ENCODE measurements around the gene TBX21. TPM values are rescaled to one million over a fixed set of nuclear protein-coding genes. Genes with fewer than 3 reads are reported as not detected.

The TBX21 gene
- total RNA-seq, 8 experiments from 2014 or later, result 0.04 to 0.38 (median 0.14) TPM; not detected in 3

- H3K4me1 ChIP-seq (replicated peaks in 1 of 2), result peaks cover 12 to 13% of the 10 kb centered on the region in 2 donors
- in situ Hi-C loops (cut with MboI; ENCODE audit: low pct_unique_long_range_greater_than_20kb in 2 of 9, low sequenced_read_pairs in 9 of 9, unreplicated experiment in 9 of 9), result no loop called here
Observed at GRCh38 chr17:47702391-47702995, 30.5 kb upstream of the TBX21 start.

GRCh38 chr17:47703191-47703591, 29.8 kb upstream of the TBX21 start:
- H3K4me1 ChIP-seq (replicated peaks in 1 of 2), result peaks cover 12 to 13% of the 10 kb centered on the region in 2 donors
- 60 to 81% (median 80%) methylated on average over 2 to 6 of the region's 15 CpGs; no CpG with 5 or more reads in 7 of the 10 experiments for WGBS, 10 experiments
- ATAC-seq (replicated peaks in 6 of 8), result no peak

More at GRCh38 chr17:47702391-47702995, 30.5 kb upstream of the TBX21 start:
- ATAC-seq (replicated peaks in 6 of 8), result no peak
- Histone ChIP-seq H3K27ac (no peak overlapping the region), H3K4me3 (no peak overlapping the region)
- WGBS, 10 experiments, result 83% methylated on average over 4 of the region's 12 CpGs; no CpG with 5 or more reads in 9 of the 10 experiments

GRCh38 chr17:47703671-47704070, 29.4 kb upstream of the TBX21 start:
- Histone ChIP-seq H3K4me3 (no peak overlapping the region), H3K4me1 (replicated peaks in 1 of 2) (peaks cover 12 to 13% of the 10 kb centered on the region in 2 donors), H3K27ac (no peak overlapping the region)
- ATAC-seq (replicated peaks in 6 of 8), result no peak
- in situ Hi-C loops (cut with MboI; ENCODE audit: low pct_unique_long_range_greater_than_20kb in 2 of 9, low sequenced_read_pairs in 9 of 9, unreplicated experiment in 9 of 9), result no loop called here
- 80 to 100% (median 97%) methylated on average over 1 to 5 of the region's 5 CpGs; no CpG with 5 or more reads in 4 of the 10 experiments for WGBS, 10 experiments

More at GRCh38 chr17:47703191-47703591, 29.8 kb upstream of the TBX21 start:
- no peak overlapping the region for H3K27ac ChIP-seq
- H3K4me3 ChIP-seq, result no peak overlapping the region
- in situ Hi-C loops (cut with MboI; ENCODE audit: low pct_unique_long_range_greater_than_20kb in 2 of 9, low sequenced_read_pairs in 9 of 9, unreplicated experiment in 9 of 9), result no loop called here

GRCh38 chr17:47704116-47704515, 28.9 kb upstream of the TBX21 start:
- no peak for ATAC-seq (replicated peaks in 6 of 8)
- no peak overlapping the region for H3K4me3 ChIP-seq
- in situ Hi-C loops (cut with MboI; ENCODE audit: low pct_unique_long_range_greater_than_20kb in 2 of 9, low sequenced_read_pairs in 9 of 9, unreplicated experiment in 9 of 9), result no loop called here
- H3K4me1 ChIP-seq (replicated peaks in 1 of 2), result peaks cover 12 to 13% of the 10 kb centered on the region in 2 donors
- WGBS, 10 experiments, result 45 to 100% (median 73%) methylated on average over 2 to 5 of the region's 14 CpGs; no CpG with 5 or more reads in 7 of the 10 experiments
- no peak overlapping the region for H3K27ac ChIP-seq

GRCh38 chr17:47704736-47705135, 28.3 kb upstream of the TBX21 start:
- 47 to 82% (median 73%) methylated on average over 3 to 6 of the region's 6 CpGs; no CpG with 5 or more reads in 5 of the 10 experiments for WGBS, 10 experiments
- no peak overlapping the region for H3K4me3 ChIP-seq
- no peak for ATAC-seq (replicated peaks in 6 of 8)
- H3K27ac ChIP-seq, result no peak overlapping the region
- in situ Hi-C loops (cut with MboI; ENCODE audit: low pct_unique_long_range_greater_than_20kb in 2 of 9, low sequenced_read_pairs in 9 of 9, unreplicated experiment in 9 of 9), result no loop called here
- H3K4me1 ChIP-seq (replicated peaks in 1 of 2), result peaks cover 12 to 13% of the 10 kb centered on the region in 2 donors

GRCh38 chr17:47705536-47706530, 27.2 kb upstream of the TBX21 start:
- in situ Hi-C loops (cut with MboI; ENCODE audit: low pct_unique_long_range_greater_than_20kb in 2 of 9, low sequenced_read_pairs in 9 of 9, unreplicated experiment in 9 of 9), result no loop called here
- Histone ChIP-seq H3K4me1 (replicated peaks in 1 of 2) (peaks cover 12 to 13% of the 10 kb centered on the region in 2 donors), H3K4me3 (no peak overlapping the region), H3K27ac (no peak overlapping the region)
- ATAC-seq (replicated peaks in 6 of 8), result peak in 3 of 8 experiments; percentile 6 to 70 (median 61)
- WGBS, 10 experiments, result 0 to 100% (median 57%) methylated on average over 1 to 6 of the region's 12 CpGs; no CpG with 5 or more reads in 2 of the 10 experiments

GRCh38 chr17:47707056-47707804, 25.8 kb upstream of the TBX21 start:
- in situ Hi-C loops (cut with MboI; ENCODE audit: low pct_unique_long_range_greater_than_20kb in 2 of 9, low sequenced_read_pairs in 9 of 9, unreplicated experiment in 9 of 9), result no loop called here
- peak in 2 of 8 experiments; percentile 6 to 56 for ATAC-seq (replicated peaks in 6 of 8)
- H3K4me3 ChIP-seq, result no peak overlapping the region
- H3K4me1 ChIP-seq (replicated peaks in 1 of 2), result peaks cover 3 to 4% of the 10 kb centered on the region in 2 donors
- H3K27ac ChIP-seq, result no peak overlapping the region
- WGBS, 10 experiments, result 29 to 100% (median 69%) methylated on average over 1 to 3 of the region's 4 CpGs; no CpG with 5 or more reads in 2 of the 10 experiments

GRCh38 chr17:47707884-47708283, 25.2 kb upstream of the TBX21 start:
- no peak for ATAC-seq (replicated peaks in 6 of 8)
- in situ Hi-C loops (cut with MboI; ENCODE audit: low pct_unique_long_range_greater_than_20kb in 2 of 9, low sequenced_read_pairs in 9 of 9, unreplicated experiment in 9 of 9), result no loop called here
- no peak overlapping the region for H3K4me3 ChIP-seq
- WGBS, 10 experiments, result 71 to 100% (median 100%) methylated on average over 1 to 2 of the region's 3 CpGs; no CpG with 5 or more reads in 5 of the 10 experiments
- H3K4me1 ChIP-seq (replicated peaks in 1 of 2), result no peaks in the 10 kb centered on the region
- H3K27ac ChIP-seq, result no peak overlapping the region

GRCh38 chr17:47708312-47708863, 24.6 kb upstream of the TBX21 start:
- ATAC-seq (replicated peaks in 6 of 8), result peak in 2 of 8 experiments; percentile 16 to 19
- Histone ChIP-seq H3K4me1 (replicated peaks in 1 of 2) (no peaks in the 10 kb centered on the region), H3K27ac (no peak overlapping the region), H3K4me3 (no peak overlapping the region)
- in situ Hi-C loops (cut with MboI; ENCODE audit: low pct_unique_long_range_greater_than_20kb in 2 of 9, low sequenced_read_pairs in 9 of 9, unreplicated experiment in 9 of 9), result no loop called here
- 50 to 100% (median 74%) methylated on average over 1 to 5 of the region's 31 CpGs; no CpG with 5 or more reads in 6 of the 10 experiments for WGBS, 10 experiments

GRCh38 chr17:47708864-47709541, 24.0 kb upstream of the TBX21 start:
- in situ Hi-C loops (cut with MboI; ENCODE audit: low pct_unique_long_range_greater_than_20kb in 2 of 9, low sequenced_read_pairs in 9 of 9, unreplicated experiment in 9 of 9), result no loop called here
- no peaks in the 10 kb centered on the region for H3K4me1 ChIP-seq (replicated peaks in 1 of 2)
- 80 to 94% methylated on average over 2 to 9 of the region's 89 CpGs; no CpG with 5 or more reads in 8 of the 10 experiments for WGBS, 10 experiments
- no peak overlapping the region for H3K4me3 ChIP-seq
- peak in 4 of 8 experiments; percentile 12 to 52 (median 16) for ATAC-seq (replicated peaks in 6 of 8)
- H3K27ac ChIP-seq, result no peak overlapping the region

- ATAC-seq (replicated peaks in 6 of 8), result no peak
- whole genome bisulfite sequencing, 10 experiments, result 79 to 100% (median 93%) methylated on average over 1 to 3 of the region's 3 CpGs; no CpG with 5 or more reads in 2 of the 10 experiments
- no peaks in the 10 kb centered on the region for H3K4me1 ChIP-seq (replicated peaks in 1 of 2)
- in situ Hi-C loops (cut with MboI; ENCODE audit: low pct_unique_long_range_greater_than_20kb in 2 of 9, low sequenced_read_pairs in 9 of 9, unreplicated experiment in 9 of 9), result no loop called here
- H3K27ac ChIP-seq, result no peak overlapping the region
- no peak overlapping the region for H3K4me3 ChIP-seq
Observed at GRCh38 chr17:47709594-47709993, 23.4 kb upstream of the TBX21 start.

All from motor neuron (in vitro differentiated cells).